Epithelial cell of proximal tubule (primary cell): ENCODE measurements around the gene PDE4D. TPM values are rescaled to one million over a fixed set of nuclear protein-coding genes. Genes with fewer than 3 reads are reported as not detected.

Experiments used
- DNase-seq: peaks from one replicate; pipeline ENCODE4 v3.0.0-alpha.2; 2011; ENCODE audit warnings: low read depth
- H3K4me3 ChIP-seq: 2 replicates; pipeline ENCODE4 v1.5.1; 2011; ENCODE audit warnings: low read depth, mild to moderate bottlenecking, low read length
- total RNA-seq: library from RNA; depleted of rRNA; stranded (reverse); fragments of >200 nt; gene quantifications from 2 replicates; pipeline ENCODE4 v1.2.3, GENCODE V29; 2015
- TF ChIP-seq, protein P1 (sequence below): conservative IDR thresholded peaks from 2 replicates; pipeline ENCODE4 v1.5.1; 2012; ENCODE audit warnings: low read depth, mild to moderate bottlenecking, low read length

Gene PDE4D
- total RNA-seq, 1 donor from 2014 or later, result 18.4 TPM

GRCh38 chr5:59366784-59367183 lies 526.7 kb downstream of the PDE4D start:
- TF ChIP-seq, protein P1, sequence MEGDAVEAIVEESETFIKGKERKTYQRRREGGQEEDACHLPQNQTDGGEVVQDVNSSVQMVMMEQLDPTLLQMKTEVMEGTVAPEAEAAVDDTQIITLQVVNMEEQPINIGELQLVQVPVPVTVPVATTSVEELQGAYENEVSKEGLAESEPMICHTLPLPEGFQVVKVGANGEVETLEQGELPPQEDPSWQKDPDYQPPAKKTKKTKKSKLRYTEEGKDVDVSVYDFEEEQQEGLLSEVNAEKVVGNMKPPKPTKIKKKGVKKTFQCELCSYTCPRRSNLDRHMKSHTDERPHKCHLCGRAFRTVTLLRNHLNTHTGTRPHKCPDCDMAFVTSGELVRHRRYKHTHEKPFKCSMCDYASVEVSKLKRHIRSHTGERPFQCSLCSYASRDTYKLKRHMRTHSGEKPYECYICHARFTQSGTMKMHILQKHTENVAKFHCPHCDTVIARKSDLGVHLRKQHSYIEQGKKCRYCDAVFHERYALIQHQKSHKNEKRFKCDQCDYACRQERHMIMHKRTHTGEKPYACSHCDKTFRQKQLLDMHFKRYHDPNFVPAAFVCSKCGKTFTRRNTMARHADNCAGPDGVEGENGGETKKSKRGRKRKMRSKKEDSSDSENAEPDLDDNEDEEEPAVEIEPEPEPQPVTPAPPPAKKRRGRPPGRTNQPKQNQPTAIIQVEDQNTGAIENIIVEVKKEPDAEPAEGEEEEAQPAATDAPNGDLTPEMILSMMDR, result no peak
- no peak overlapping the region for H3K4me3 ChIP-seq
- no peak for DNase-seq

GRCh38 chr5:59362438-59362837 lies 531.1 kb downstream of the PDE4D start:
- TF ChIP-seq, protein P1, result no peak
- H3K4me3 ChIP-seq, result no peak overlapping the region
- no peak for DNase-seq

DNA sequence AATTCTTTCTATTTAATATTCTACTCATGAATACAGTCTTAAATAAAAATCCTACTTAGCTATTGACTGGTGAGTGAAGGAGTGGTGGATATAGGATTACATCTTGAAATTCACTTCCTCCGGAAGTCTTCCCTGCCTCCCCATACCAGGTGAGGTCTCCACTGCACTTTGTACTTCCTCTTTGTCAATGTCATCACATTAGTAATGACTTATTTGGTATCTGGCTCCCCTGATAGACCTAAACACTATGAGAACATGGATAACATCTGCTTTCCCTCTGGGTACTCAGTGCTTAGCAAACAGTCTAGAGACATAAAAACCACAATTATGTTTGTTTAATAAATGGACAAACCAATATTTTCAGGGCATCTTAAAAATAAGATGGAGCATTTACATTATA lies 532.1 kb downstream of the PDE4D start:
- no peak for DNase-seq
- TF ChIP-seq, protein P1, result no peak
- no peak overlapping the region for H3K4me3 ChIP-seq

GRCh38 chr5:59360130-59360555 lies 533.4 kb downstream of the PDE4D start:
- H3K4me3 ChIP-seq, result no peak overlapping the region
- TF ChIP-seq, protein P1, result no peak

GRCh38 chr5:59358005-59358861 lies 535.3 kb downstream of the PDE4D start:
- no peak for DNase-seq
- TF ChIP-seq, protein P1, result no peak
- H3K4me3 ChIP-seq, result no peak overlapping the region

More at GRCh38 chr5:59360130-59360555, 533.4 kb downstream of the PDE4D start:
- DNase-seq, result no peak

GRCh38 chr5:59357381-59357977 lies 536.0 kb downstream of the PDE4D start:
- TF ChIP-seq, protein P1, result no peak
- DNase-seq, result no peak

More at GRCh38 chr5:59357381-59357977, 536.0 kb downstream of the PDE4D start:
- H3K4me3 ChIP-seq, result no peak overlapping the region
